Liver (tissue), 9 donors: ENCODE results near the gene UBASH3A. TPM values are rescaled to one million over a fixed set of nuclear protein-coding genes. Genes with fewer than 3 reads are reported as not detected.

Experiments
- DNase-seq: peaks from one replicate; pipeline ENCODE4 v3.0.0-alpha.2; 2017; ENCODE audit warnings: low spot score
- H3K27ac ChIP-seq, 2 donors: one replicate each; pipeline ENCODE4 v1.7.0; 2013; ENCODE audit warnings: inconsistent platforms in 2 of 2, low read length in 2 of 2, control low read depth in 1 of 2, low read depth in 1 of 2, mild to moderate bottlenecking in 1 of 2
- H3K27me3 ChIP-seq, 4 donors: one replicate each; pipeline versions ENCODE4 v1.6.1 to v1.7.0; 2013; ENCODE audit warnings: low read length in 3 of 4, inconsistent platforms in 1 of 4, mild to moderate bottlenecking in 1 of 4, moderate library complexity in 1 of 4; ENCODE audit not compliant: control insufficient read depth in 4 of 4, insufficient read depth in 4 of 4
- H3K36me3 ChIP-seq, 4 donors: one replicate each; pipeline versions ENCODE4 v1.6.1 to v1.7.0; 2013; ENCODE audit warnings: low read length in 3 of 4, mild to moderate bottlenecking in 3 of 4, low read depth in 1 of 4, moderate library complexity in 1 of 4; ENCODE audit not compliant: control insufficient read depth in 4 of 4, insufficient read depth in 3 of 4
- H3K4me1 ChIP-seq, 4 donors: one replicate each; pipeline versions ENCODE4 v1.6.1 to v1.7.0; 2013; ENCODE audit warnings: low read length in 3 of 4, mild to moderate bottlenecking in 3 of 4, moderate library complexity in 1 of 4; ENCODE audit not compliant: control insufficient read depth in 4 of 4, insufficient read depth in 4 of 4
- H3K4me3 ChIP-seq, 3 donors: one replicate each; pipeline versions ENCODE4 v1.6.1 to v1.7.0; 2013; ENCODE audit warnings: low read length in 3 of 3, control low read depth in 1 of 3, low read depth in 1 of 3, mild to moderate bottlenecking in 1 of 3
- H3K9ac ChIP-seq, 2 donors: one replicate each; pipeline ENCODE4 v1.7.0; 2013; ENCODE audit warnings: low read length in 2 of 2, mild to moderate bottlenecking in 2 of 2, moderate library complexity in 2 of 2, control low read depth in 1 of 2, low read depth in 1 of 2
- H3K9me3 ChIP-seq, 4 donors: one replicate each; pipeline versions ENCODE4 v1.6.1 to v1.7.0; 2013; ENCODE audit warnings: low read length in 3 of 4; ENCODE audit not compliant: control insufficient read depth in 4 of 4
- EGR1 ChIP-seq, 2 donors: IDR thresholded peaks; 2 replicates each; pipeline ENCODE4 v1.6.1; 2016 to 2018; ENCODE audit warnings: antibody characterized with exemption in 2 of 2, low read depth in 2 of 2
- FOXA1 ChIP-seq: IDR thresholded peaks from 2 replicates; pipeline ENCODE4 v1.6.1; 2016; ENCODE audit warnings: antibody characterized with exemption
- GABPA ChIP-seq, 2 donors: IDR thresholded peaks in 1 of 2; conservative IDR thresholded peaks in 1 of 2; 2 replicates each; pipeline ENCODE4 v1.6.1; 2016; ENCODE audit warnings: antibody characterized with exemption in 2 of 2, mild to moderate bottlenecking in 1 of 2, moderate library complexity in 1 of 2
- RAD21 ChIP-seq, 2 donors: IDR thresholded peaks; 2 replicates each; pipeline ENCODE4 v1.6.1; 2016; ENCODE audit warnings: antibody characterized with exemption in 2 of 2, mild to moderate bottlenecking in 2 of 2
- SP1 ChIP-seq: IDR thresholded peaks from 2 replicates; pipeline ENCODE4 v1.6.1; 2018; ENCODE audit warnings: antibody characterized with exemption, mild to moderate bottlenecking
- YY1 ChIP-seq: IDR thresholded peaks from 2 replicates; pipeline ENCODE4 v1.6.1; 2016; ENCODE audit warnings: antibody characterized with exemption, mild to moderate bottlenecking
- WGBS: extraction: QIAGEN DNeasy Blood & Tissue Kit; methylation state at CpG from one replicate; pipeline ENCODE4 v1.1.7; 2013; 5-methylcytosine and 5-hydroxymethylcytosine counted together
- polyA plus RNA-seq, 2 donors: library from polyadenylated mRNA; stranded (reverse) in 1 of 2; unstranded in 1 of 2; fragments of 200-250 nt in 1 of 2; fragments of >200 nt in 1 of 2; fragmentation: Nextera tagmentation in 1 of 2; extraction: Ambion mirVana in 1 of 2; gene quantifications; one replicate each; pipeline versions ENCODE4 v1.2.1 to v1.2.3, GENCODE V29; 2013 to 2015
- total RNA-seq, 2 donors: library from RNA; depleted of rRNA; stranded (reverse); fragments of >200 nt; gene quantifications; one replicate each; pipeline ENCODE4 v1.2.3, GENCODE V29; 2014
- TF ChIP-seq, protein P1 (sequence below): fragments of 150-350 bp; IDR thresholded peaks from 2 replicates; pipeline ENCODE4 v1.5.1; 2017; ENCODE audit warnings: improper control_type of control experiment, low read depth, low read length; ENCODE audit not compliant: missing input control
- TF ChIP-seq, protein P2 (sequence below): IDR thresholded peaks from 2 replicates; pipeline ENCODE4 v1.6.1; 2016; ENCODE audit warnings: antibody characterized with exemption, mild to moderate bottlenecking
- TF ChIP-seq, protein P3 (sequence below): IDR thresholded peaks from 2 replicates; pipeline ENCODE4 v1.6.1; 2016; ENCODE audit warnings: antibody characterized with exemption
- donor health status: healthy.
- donor health status: healthy.
- donor health status: healthy.
- donor health status: healthy.
- donor health status: healthy.

UBASH3A gene
- total and polyA plus RNA-seq, 4 donors: 0.10 to 0.75 (median 0.45) TPM

GRCh38 chr21:42361286-42361685 is 42.4 kb upstream of the UBASH3A start:
- H3K9ac ChIP-seq: no peak overlapping the region
- no peak overlapping the region for H3K27ac ChIP-seq
- DNase-seq: no peak
- H3K4me3 ChIP-seq: no peak overlapping the region
- no peaks in the 10 kb centered on the region for H3K36me3 ChIP-seq
- no peaks in the 10 kb centered on the region for H3K4me1 ChIP-seq
- WGBS: 38% methylated on average over 7 of the region's 7 CpGs
- H3K27me3 ChIP-seq: peaks cover 0 to 4% (median 2%) of the 10 kb centered on the region in 4 donors
- peaks cover 0 to 12% (median 3%) of the 10 kb centered on the region in 4 donors for H3K9me3 ChIP-seq
- TF ChIP-seq YY1 (no peak), FOXA1 (no peak)

- TF ChIP-seq, protein P1, sequence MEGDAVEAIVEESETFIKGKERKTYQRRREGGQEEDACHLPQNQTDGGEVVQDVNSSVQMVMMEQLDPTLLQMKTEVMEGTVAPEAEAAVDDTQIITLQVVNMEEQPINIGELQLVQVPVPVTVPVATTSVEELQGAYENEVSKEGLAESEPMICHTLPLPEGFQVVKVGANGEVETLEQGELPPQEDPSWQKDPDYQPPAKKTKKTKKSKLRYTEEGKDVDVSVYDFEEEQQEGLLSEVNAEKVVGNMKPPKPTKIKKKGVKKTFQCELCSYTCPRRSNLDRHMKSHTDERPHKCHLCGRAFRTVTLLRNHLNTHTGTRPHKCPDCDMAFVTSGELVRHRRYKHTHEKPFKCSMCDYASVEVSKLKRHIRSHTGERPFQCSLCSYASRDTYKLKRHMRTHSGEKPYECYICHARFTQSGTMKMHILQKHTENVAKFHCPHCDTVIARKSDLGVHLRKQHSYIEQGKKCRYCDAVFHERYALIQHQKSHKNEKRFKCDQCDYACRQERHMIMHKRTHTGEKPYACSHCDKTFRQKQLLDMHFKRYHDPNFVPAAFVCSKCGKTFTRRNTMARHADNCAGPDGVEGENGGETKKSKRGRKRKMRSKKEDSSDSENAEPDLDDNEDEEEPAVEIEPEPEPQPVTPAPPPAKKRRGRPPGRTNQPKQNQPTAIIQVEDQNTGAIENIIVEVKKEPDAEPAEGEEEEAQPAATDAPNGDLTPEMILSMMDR: no peak
- TF ChIP-seq, protein P2, sequence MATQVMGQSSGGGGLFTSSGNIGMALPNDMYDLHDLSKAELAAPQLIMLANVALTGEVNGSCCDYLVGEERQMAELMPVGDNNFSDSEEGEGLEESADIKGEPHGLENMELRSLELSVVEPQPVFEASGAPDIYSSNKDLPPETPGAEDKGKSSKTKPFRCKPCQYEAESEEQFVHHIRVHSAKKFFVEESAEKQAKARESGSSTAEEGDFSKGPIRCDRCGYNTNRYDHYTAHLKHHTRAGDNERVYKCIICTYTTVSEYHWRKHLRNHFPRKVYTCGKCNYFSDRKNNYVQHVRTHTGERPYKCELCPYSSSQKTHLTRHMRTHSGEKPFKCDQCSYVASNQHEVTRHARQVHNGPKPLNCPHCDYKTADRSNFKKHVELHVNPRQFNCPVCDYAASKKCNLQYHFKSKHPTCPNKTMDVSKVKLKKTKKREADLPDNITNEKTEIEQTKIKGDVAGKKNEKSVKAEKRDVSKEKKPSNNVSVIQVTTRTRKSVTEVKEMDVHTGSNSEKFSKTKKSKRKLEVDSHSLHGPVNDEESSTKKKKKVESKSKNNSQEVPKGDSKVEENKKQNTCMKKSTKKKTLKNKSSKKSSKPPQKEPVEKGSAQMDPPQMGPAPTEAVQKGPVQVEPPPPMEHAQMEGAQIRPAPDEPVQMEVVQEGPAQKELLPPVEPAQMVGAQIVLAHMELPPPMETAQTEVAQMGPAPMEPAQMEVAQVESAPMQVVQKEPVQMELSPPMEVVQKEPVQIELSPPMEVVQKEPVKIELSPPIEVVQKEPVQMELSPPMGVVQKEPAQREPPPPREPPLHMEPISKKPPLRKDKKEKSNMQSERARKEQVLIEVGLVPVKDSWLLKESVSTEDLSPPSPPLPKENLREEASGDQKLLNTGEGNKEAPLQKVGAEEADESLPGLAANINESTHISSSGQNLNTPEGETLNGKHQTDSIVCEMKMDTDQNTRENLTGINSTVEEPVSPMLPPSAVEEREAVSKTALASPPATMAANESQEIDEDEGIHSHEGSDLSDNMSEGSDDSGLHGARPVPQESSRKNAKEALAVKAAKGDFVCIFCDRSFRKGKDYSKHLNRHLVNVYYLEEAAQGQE: no peak
- Histone ChIP-seq H3K9me3 (peaks cover 0 to 10% (median 1%) of the 10 kb centered on the region in 4 donors), H3K4me1 (no peaks in the 10 kb centered on the region), H3K9ac (no peak overlapping the region), H3K4me3 (no peak overlapping the region), H3K36me3 (no peaks in the 10 kb centered on the region), H3K27me3 (peaks cover 0 to 4% (median 2%) of the 10 kb centered on the region in 4 donors), H3K27ac (no peak overlapping the region)
- 83% methylated on average over 12 of the region's 12 CpGs for WGBS
- DNase-seq: no peak
These were observed 41.5 kb upstream of the UBASH3A start for GRCh38 chr21:42362198-42362597.

- peaks cover 0 to 4% (median 2%) of the 10 kb centered on the region in 4 donors for H3K27me3 ChIP-seq
- no peak overlapping the region for H3K9ac ChIP-seq
- TF ChIP-seq, protein P1: no peak
- TF ChIP-seq, protein P3, sequence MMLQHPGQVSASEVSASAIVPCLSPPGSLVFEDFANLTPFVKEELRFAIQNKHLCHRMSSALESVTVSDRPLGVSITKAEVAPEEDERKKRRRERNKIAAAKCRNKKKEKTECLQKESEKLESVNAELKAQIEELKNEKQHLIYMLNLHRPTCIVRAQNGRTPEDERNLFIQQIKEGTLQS: no peak
- TF ChIP-seq EGR1 (IDR thresholded peaks at IDR 0.05; ENCODE audit: low read depth in 2 of 2) (no peak), SP1 (no peak), GABPA (IDR thresholded peaks at IDR 0.05 in 1 of 2, conservative IDR thresholded peaks at IDR 0.05 in 1 of 2) (no peak), RAD21 (IDR thresholded peaks at IDR 0.05) (no peak)
- TF ChIP-seq, protein P2: no peak
- no peak overlapping the region for H3K4me3 ChIP-seq
- no peaks in the 10 kb centered on the region for H3K4me1 ChIP-seq
- no peaks in the 10 kb centered on the region for H3K36me3 ChIP-seq
- peaks cover 0 to 9% (median under 1%) of the 10 kb centered on the region in 4 donors for H3K9me3 ChIP-seq
- H3K27ac ChIP-seq: no peak overlapping the region
- WGBS: 68% methylated on average over 9 of the region's 9 CpGs
- no peak for DNase-seq
These were observed 41.0 kb upstream of the UBASH3A start for GRCh38 chr21:42362700-42363099.
